GM21390 (cell line): Measurements from ENCODE around the gene RAB1A.

Source experiments
- ATAC-seq: cut with Tn5 transposase; IDR thresholded peaks from one replicate; pipeline ENCODE4 v1.9.1; 2021; ENCODE audit not compliant: unreplicated experiment

RAB1A gene

DNA sequence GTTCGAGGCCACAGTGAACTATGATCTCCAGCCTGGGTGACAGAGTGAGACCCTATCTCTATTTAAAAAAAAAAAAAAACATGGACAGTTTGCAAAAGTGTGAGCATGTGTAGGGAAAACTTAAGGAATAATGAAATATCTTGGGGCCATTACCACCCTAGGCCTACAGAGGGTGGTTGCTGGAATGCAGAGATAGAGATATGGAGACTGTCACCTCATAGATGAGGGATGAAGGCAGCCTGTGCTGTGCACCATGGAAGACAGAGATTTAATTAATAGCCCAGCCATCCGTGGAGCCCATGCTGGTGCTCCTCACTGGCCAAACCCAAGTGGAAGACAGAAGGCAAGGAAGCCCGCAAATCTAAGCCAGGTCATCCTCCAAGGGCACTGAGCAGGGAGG, 90.3 kb downstream of the RAB1A start:
- no peak for ATAC-seq

DNA sequence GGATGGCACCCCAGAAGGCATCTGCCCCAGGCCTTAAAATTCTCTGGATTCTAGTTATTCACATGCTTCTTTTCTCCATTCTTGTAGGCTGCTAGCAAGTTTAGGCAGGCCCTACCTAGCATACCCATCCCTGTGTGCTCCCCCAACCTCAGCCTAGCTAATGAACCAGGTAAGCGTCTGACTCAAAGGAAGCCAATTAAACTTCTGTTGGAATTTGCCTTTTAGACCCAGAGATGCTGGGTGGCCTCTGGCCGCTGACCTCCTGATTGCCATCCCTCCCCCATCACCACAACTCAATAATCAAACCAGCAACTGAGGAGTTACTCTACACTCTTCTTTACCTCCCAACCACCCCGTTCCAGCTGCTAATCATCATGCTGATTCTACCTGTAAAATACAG, 92.7 kb downstream of the RAB1A start:
- ATAC-seq: no peak
